Calu3 (cell line): ENCODE measurements around the gene KRTAP10-5. TPM values are rescaled to one million over a fixed set of nuclear protein-coding genes. Genes with fewer than 3 reads are reported as not detected.

Experiments used
- BruUV-seq: library from RNA; stranded (reverse); fragments of 400-500 nt; replicated peaks from 2 replicates; lab custom pipeline; 2021; lab: Mats Ljungman, UMichigan
- CTCF ChIA-PET: fragments of 300-600 bp; sonication (Branson Sonifier 250); formaldehyde crosslinking; loops from one replicate; lab custom pipeline; 2022; ENCODE audit warnings: antibody characterized with exemption; lab: Charles Lee
- DNase-seq: peaks from one replicate; pipeline ENCODE4 v3.0.0; 2022
- H3K27ac Mint-ChIP-seq: one replicate; pipeline ENCODE4 v1.8.0; 2022; ENCODE audit warnings: mixed read lengths; ENCODE audit not compliant: unreplicated experiment
- H3K27me3 Mint-ChIP-seq: one replicate; pipeline ENCODE4 v1.8.0; 2022; ENCODE audit warnings: mixed read lengths; ENCODE audit not compliant: unreplicated experiment
- H3K36me3 Mint-ChIP-seq: one replicate; pipeline ENCODE4 v1.8.0; 2022; ENCODE audit warnings: mild to moderate bottlenecking, moderate library complexity, mixed read lengths; ENCODE audit not compliant: insufficient read depth, unreplicated experiment
- H3K4me1 Mint-ChIP-seq: one replicate; pipeline ENCODE4 v1.8.0; 2022; ENCODE audit warnings: mild to moderate bottlenecking, low read depth, mixed read lengths; ENCODE audit not compliant: unreplicated experiment
- H3K4me3 Mint-ChIP-seq: one replicate; pipeline ENCODE4 v1.8.0; 2022; ENCODE audit warnings: mild to moderate bottlenecking, low read depth, moderate library complexity, mixed read lengths; ENCODE audit not compliant: unreplicated experiment
- H3K9me3 Mint-ChIP-seq: one replicate; pipeline ENCODE4 v1.8.0; 2022; ENCODE audit warnings: low read depth, mixed read lengths; ENCODE audit not compliant: unreplicated experiment
- intact Hi-C: fragments of 100-400 bp; cut with micrococcal nuclease; formaldehyde crosslinking; loops from one replicate; pipeline ENCODE4 v1.10.0; 2022; ENCODE audit not compliant: unreplicated experiment
- total RNA-seq: library from RNA; stranded (reverse); gene quantifications from 2 replicates; pipeline ENCODE4 v1.2.3, GENCODE V29; 2022
- TF ChIP-seq, protein P1 (sequence below): fragments of 200-600 bp; IDR thresholded peaks from one replicate; pipeline ENCODE4 v1.8.0; 2022; ENCODE audit warnings: antibody characterized with exemption; ENCODE audit not compliant: unreplicated experiment

KRTAP10-5 gene
- total RNA-seq, 1 experiment from 2014 or later, result not detected

DNA sequence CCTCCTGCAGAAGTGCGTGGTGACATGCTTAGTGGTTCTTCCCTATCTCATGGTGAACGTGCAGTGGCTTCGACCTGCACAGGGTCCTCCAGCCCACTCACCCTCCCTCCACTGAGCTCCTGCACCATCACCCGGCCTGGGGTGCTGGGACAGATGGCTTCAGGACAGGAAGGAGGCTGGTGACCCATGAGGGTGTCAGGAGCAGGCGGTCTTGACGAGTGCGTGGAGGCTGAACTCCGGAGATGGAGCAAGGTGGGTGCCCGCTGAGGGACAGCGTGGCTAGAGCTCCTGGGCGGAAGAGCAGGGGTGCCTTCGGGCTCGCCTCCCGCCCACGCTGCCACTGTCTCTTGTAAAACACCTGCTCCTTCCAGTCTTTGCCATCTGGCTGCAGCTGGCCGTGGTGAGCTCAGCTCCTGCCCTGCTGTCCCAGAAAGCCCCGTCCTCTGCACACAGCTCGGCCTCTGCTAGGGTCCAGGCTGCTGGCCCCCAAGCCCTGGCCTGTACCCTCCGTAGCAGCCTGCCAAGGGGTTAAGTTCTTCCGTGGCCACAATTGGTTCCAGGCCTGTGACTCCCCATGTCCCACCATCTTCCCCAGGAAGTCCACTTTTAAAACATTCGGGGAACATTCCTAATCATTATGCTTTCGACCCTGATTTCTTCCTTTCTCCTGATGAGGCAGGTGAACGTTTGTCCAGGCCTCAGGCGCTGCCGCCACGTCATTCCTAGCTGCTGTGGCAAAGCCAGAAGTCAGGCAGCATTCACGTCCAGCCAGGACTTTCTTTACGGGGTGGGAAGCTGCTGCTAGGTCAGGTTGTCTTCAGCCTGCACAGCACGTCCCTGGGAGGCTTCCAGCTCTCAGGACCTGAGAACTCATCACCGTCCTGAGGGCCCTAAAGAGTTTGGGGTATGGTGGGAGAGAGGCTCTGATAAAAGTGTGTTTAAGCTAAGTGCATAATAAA lies 48.5 kb downstream of the KRTAP10-5 start:
- no peak overlapping the region for H3K4me3 Mint-ChIP-seq
- H3K4me1 Mint-ChIP-seq, result no peaks in the 10 kb centered on the region
- BruUV-seq, result no TSS peak
- intact Hi-C loops, result no loop called here
- H3K27ac Mint-ChIP-seq, result no peak overlapping the region
- CTCF ChIA-PET, result no interaction called here
- peaks cover 41% of the 10 kb centered on the region for H3K27me3 Mint-ChIP-seq
- TF ChIP-seq, protein P1, sequence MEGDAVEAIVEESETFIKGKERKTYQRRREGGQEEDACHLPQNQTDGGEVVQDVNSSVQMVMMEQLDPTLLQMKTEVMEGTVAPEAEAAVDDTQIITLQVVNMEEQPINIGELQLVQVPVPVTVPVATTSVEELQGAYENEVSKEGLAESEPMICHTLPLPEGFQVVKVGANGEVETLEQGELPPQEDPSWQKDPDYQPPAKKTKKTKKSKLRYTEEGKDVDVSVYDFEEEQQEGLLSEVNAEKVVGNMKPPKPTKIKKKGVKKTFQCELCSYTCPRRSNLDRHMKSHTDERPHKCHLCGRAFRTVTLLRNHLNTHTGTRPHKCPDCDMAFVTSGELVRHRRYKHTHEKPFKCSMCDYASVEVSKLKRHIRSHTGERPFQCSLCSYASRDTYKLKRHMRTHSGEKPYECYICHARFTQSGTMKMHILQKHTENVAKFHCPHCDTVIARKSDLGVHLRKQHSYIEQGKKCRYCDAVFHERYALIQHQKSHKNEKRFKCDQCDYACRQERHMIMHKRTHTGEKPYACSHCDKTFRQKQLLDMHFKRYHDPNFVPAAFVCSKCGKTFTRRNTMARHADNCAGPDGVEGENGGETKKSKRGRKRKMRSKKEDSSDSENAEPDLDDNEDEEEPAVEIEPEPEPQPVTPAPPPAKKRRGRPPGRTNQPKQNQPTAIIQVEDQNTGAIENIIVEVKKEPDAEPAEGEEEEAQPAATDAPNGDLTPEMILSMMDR, result no peak
- H3K36me3 Mint-ChIP-seq, result no peaks in the 10 kb centered on the region
- no peak for DNase-seq
- H3K9me3 Mint-ChIP-seq, result no peaks in the 10 kb centered on the region

- BruUV-seq, result no TSS peak
- Mint-ChIP-seq H3K4me1 (no peaks in the 10 kb centered on the region), H3K27ac (no peak overlapping the region), H3K27me3 (peaks cover 41% of the 10 kb centered on the region), H3K36me3 (no peaks in the 10 kb centered on the region), H3K9me3 (no peaks in the 10 kb centered on the region), H3K4me3 (no peak overlapping the region)
- CTCF ChIA-PET, result no interaction called here
- DNase-seq, result no peak
- intact Hi-C loops, result no loop called here
- TF ChIP-seq, protein P1, result no peak
Measured at GRCh38 chr21:44530903-44531605, 49.4 kb downstream of the KRTAP10-5 start.

DNA sequence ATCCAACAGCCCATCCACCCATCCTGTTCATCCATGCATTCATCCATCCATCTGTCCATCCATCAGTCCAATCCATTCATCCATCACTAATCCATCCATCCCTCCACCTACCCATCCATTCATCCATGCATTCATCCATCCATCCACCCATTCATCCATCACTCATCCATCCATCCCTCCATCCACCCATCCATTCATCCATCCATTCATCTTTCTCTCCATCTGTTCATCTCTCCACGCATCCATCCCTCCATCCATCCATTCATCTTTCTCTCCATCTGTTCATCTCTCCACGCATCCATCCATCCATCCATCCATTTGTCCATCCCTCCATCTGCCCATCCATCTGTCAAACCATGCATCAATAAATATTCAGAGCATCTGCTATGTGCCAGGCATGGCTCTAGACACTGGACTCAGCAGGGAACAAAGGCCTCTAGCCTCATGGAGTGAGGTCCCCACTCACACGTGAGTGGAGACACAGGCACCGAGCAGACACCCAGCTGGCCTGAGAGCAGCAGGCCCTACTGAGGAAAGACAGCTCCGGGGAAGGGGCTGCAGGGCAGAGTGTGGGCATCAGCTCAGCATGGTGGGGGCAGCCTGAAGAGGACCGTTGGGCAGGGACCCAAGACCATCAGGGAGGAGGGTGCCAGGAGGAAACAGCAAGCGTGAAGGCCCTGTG lies 50.0 kb downstream of the KRTAP10-5 start:
- no peaks in the 10 kb centered on the region for H3K4me1 Mint-ChIP-seq
- CTCF ChIA-PET, result no interaction called here
- H3K27me3 Mint-ChIP-seq, result peaks cover 41% of the 10 kb centered on the region
- H3K9me3 Mint-ChIP-seq, result no peaks in the 10 kb centered on the region
- no peak overlapping the region for H3K27ac Mint-ChIP-seq
- intact Hi-C loops, result no loop called here
- H3K36me3 Mint-ChIP-seq, result no peaks in the 10 kb centered on the region
- BruUV-seq, result no TSS peak
- TF ChIP-seq, protein P1, result no peak
- no peak overlapping the region for H3K4me3 Mint-ChIP-seq
- no peak for DNase-seq

GRCh38 chr21:44529503-44530125 lies 50.8 kb downstream of the KRTAP10-5 start:
- no peaks in the 10 kb centered on the region for H3K4me1 Mint-ChIP-seq
- no peak overlapping the region for H3K27ac Mint-ChIP-seq
- no peak overlapping the region for H3K4me3 Mint-ChIP-seq
- BruUV-seq, result no TSS peak
- intact Hi-C loops, result no loop called here
- CTCF ChIA-PET, result no interaction called here
- no peaks in the 10 kb centered on the region for H3K36me3 Mint-ChIP-seq
- H3K27me3 Mint-ChIP-seq, result peaks cover 41% of the 10 kb centered on the region
- TF ChIP-seq, protein P1, result no peak
- DNase-seq, result no peak
- H3K9me3 Mint-ChIP-seq, result no peaks in the 10 kb centered on the region
